Central memory CD8-positive, alpha-beta T cell (primary cell): ENCODE measurements around the gene SUSD4.

ENCODE experiments used
- ATAC-seq: fragments of 150-1000 bp; cut with Tn5 transposase; replicated peaks from 2 replicates; pipeline ENCODE4 v1.10.0; 2022; ENCODE audit warnings: mild to moderate bottlenecking, moderate FRiP score, moderate number of reproducible peaks; ENCODE audit not compliant: poor library complexity, severe bottlenecking; ENCODE audit errors: extremely low read depth
- DNase-seq, 2 donors: peaks; one replicate each; pipeline ENCODE4 v3.0.0; 2021; ENCODE audit warnings: low spot score in 2 of 2
- H3K27ac Mint-ChIP-seq: one replicate; pipeline ENCODE4 v1.8.0; 2022; ENCODE audit warnings: low read depth, mild to moderate bottlenecking, moderate library complexity, mixed read lengths
- H3K27me3 Mint-ChIP-seq: one replicate; pipeline ENCODE4 v1.8.0; 2022; ENCODE audit warnings: mixed read lengths
- H3K36me3 Mint-ChIP-seq: one replicate; pipeline ENCODE4 v1.8.0; 2022; ENCODE audit warnings: mild to moderate bottlenecking, moderate library complexity, mixed read lengths; ENCODE audit not compliant: insufficient read depth
- H3K4me1 Mint-ChIP-seq: one replicate; pipeline ENCODE4 v1.8.0; 2022; ENCODE audit warnings: mixed read lengths
- H3K4me3 Mint-ChIP-seq: one replicate; pipeline ENCODE4 v1.8.0; 2022; ENCODE audit warnings: mild to moderate bottlenecking, moderate library complexity, mixed read lengths
- H3K9me3 Mint-ChIP-seq: one replicate; pipeline ENCODE4 v1.8.0; 2022; ENCODE audit warnings: mixed read lengths

SUSD4 gene

GRCh38 chr1:223319398-223319797 lies 44.6 kb downstream of the SUSD4 start:
- Mint-ChIP-seq H3K27ac (no peak overlapping the region), H3K4me3 (no peak overlapping the region), H3K27me3 (peaks cover 44% of the 10 kb centered on the region), H3K36me3 (peaks cover 2% of the 10 kb centered on the region), H3K9me3 (no peaks in the 10 kb centered on the region), H3K4me1 (peaks cover 6% of the 10 kb centered on the region)
- DNase-seq (no peak), ATAC-seq (no peak)

DNA sequence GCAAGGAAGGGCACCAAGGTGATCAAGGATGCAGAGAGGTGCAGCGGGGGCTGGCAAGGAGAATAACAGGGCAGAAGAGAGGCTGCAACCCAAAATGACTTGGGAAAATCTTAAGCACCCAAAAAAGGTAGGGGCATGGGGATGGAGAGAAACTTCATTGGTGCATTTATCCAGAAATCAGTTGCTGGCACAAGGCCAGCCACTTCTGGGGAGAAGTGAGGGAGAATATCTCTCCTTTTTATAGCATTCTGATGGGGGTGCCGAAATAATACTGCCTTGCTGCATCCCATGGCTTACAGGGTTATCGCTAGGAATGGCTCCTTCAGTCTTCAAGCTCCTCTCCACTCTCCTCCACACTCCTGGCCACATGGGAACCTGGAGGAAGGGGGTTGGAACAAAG lies 47.9 kb downstream of the SUSD4 start:
- Mint-ChIP-seq H3K9me3 (no peaks in the 10 kb centered on the region), H3K27ac (no peak overlapping the region), H3K4me1 (no peaks in the 10 kb centered on the region), H3K4me3 (no peak overlapping the region), H3K27me3 (peaks cover 44% of the 10 kb centered on the region), H3K36me3 (peaks cover 2% of the 10 kb centered on the region)
- no peak for DNase-seq
- no peak for ATAC-seq

DNA sequence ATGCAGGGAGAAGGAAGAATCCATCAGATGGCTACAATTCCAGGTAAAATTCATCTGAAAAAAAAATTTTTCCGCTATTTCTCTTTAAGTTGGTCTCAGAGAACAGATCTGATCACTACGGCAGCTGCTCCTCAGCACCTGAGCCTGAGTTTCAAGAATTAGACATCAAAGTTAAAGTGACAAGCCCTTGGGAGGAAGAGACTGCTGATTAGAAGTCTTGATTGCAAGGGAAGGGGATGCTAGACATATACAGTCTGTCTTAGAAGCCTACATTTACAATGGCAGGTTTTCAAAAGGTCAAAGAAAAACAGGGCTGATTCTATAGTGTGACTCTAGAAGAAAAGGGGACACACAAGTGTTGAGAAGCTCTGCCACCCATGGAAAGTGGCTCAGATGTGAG lies 48.3 kb downstream of the SUSD4 start:
- peaks cover 39% of the 10 kb centered on the region for H3K27me3 Mint-ChIP-seq
- H3K9me3 Mint-ChIP-seq = no peaks in the 10 kb centered on the region
- no peak for ATAC-seq
- no peaks in the 10 kb centered on the region for H3K4me1 Mint-ChIP-seq
- no peak overlapping the region for H3K27ac Mint-ChIP-seq
- no peak for DNase-seq
- no peak overlapping the region for H3K4me3 Mint-ChIP-seq
- peaks cover 2% of the 10 kb centered on the region for H3K36me3 Mint-ChIP-seq

DNA sequence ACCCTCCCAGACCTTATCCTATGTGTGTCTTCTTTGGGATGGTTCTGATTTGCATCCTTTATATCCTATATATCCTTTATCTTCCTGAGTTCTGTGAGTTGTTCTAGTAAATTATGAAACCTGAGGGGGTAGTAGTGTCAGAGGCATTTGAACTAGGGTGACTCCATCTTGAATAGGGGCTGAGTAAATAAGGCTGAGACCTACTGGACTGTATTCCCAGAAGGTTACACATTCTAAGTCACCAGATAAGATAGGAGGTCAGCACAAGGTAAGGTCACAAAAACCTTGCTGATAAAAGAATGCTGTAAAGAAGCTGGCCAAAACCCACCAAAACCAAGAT lies 50.6 kb downstream of the SUSD4 start:
- Mint-ChIP-seq H3K4me3 (no peak overlapping the region), H3K27ac (no peak overlapping the region), H3K9me3 (no peaks in the 10 kb centered on the region), H3K4me1 (no peaks in the 10 kb centered on the region), H3K36me3 (peaks cover 2% of the 10 kb centered on the region), H3K27me3 (peaks cover 36% of the 10 kb centered on the region)
- ATAC-seq = no peak
- DNase-seq = no peak

GRCh38 chr1:223312705-223313414 lies 51.1 kb downstream of the SUSD4 start:
- ATAC-seq (no peak), DNase-seq (no peak)
- H3K4me3 Mint-ChIP-seq = no peak overlapping the region
- H3K4me1 Mint-ChIP-seq = no peaks in the 10 kb centered on the region
- H3K27ac Mint-ChIP-seq = no peak overlapping the region
- no peaks in the 10 kb centered on the region for H3K9me3 Mint-ChIP-seq
- peaks cover 36% of the 10 kb centered on the region for H3K27me3 Mint-ChIP-seq
- peaks cover 2% of the 10 kb centered on the region for H3K36me3 Mint-ChIP-seq

DNA sequence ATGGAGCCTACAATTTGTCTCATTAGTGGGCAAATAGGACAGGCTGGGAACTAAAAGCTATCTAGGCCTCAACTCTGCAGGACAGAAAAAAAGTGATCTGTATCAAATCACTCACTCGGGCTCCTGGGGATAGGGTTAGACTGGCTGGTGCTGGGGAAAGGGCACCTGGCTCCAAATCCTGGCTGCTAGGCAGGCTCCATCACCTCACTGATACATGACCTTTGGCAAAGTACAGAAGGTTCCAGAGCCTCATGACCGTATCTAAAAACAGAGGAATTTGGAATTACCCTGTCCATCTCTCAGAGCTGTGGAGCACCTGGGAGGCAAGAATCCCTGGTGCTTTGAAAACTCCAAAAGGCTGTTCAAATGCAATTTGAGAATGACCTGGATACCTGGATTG lies 51.7 kb downstream of the SUSD4 start:
- peaks cover 36% of the 10 kb centered on the region for H3K27me3 Mint-ChIP-seq
- ATAC-seq (no peak), DNase-seq (no peak)
- H3K36me3 Mint-ChIP-seq = peaks cover 2% of the 10 kb centered on the region
- H3K27ac Mint-ChIP-seq = no peak overlapping the region
- no peak overlapping the region for H3K4me3 Mint-ChIP-seq
- H3K9me3 Mint-ChIP-seq = no peaks in the 10 kb centered on the region
- no peaks in the 10 kb centered on the region for H3K4me1 Mint-ChIP-seq

- H3K9me3 Mint-ChIP-seq = no peaks in the 10 kb centered on the region
- H3K27me3 Mint-ChIP-seq = peaks cover 33% of the 10 kb centered on the region
- H3K36me3 Mint-ChIP-seq = peaks cover 2% of the 10 kb centered on the region
- H3K4me3 Mint-ChIP-seq = no peak overlapping the region
- H3K4me1 Mint-ChIP-seq = no peaks in the 10 kb centered on the region
- H3K27ac Mint-ChIP-seq = no peak overlapping the region
- DNase-seq (no peak), ATAC-seq (no peak)
These were observed 52.1 kb downstream of the SUSD4 start for GRCh38 chr1:223311826-223312225.

GRCh38 chr1:223308136-223308535 lies 55.8 kb downstream of the SUSD4 start:
- Mint-ChIP-seq H3K4me3 (no peak overlapping the region), H3K27me3 (peaks cover 6% of the 10 kb centered on the region), H3K4me1 (no peaks in the 10 kb centered on the region), H3K27ac (no peak overlapping the region), H3K9me3 (peaks cover 7% of the 10 kb centered on the region), H3K36me3 (peaks cover 2% of the 10 kb centered on the region)
- no peak for ATAC-seq
- no peak for DNase-seq

DNA sequence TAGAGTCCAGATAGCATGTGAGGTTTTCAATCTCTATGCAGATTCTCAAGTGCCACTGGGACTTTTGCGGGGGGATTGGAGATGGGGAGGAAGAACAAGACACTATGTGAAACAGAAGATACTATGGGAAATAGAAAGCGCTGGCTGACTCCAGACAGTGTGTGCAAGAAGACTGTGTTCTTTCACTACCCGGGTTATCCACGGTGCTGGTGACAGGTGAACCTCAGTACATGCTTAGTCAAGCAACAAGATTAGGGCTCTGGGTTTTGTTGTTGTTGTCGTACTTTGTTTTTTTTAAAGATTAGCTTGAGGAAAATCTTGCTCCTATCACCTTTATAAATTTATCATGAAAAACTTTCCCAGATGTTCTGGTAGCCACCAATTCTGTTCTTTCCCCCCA lies 56.4 kb downstream of the SUSD4 start:
- Mint-ChIP-seq H3K4me3 (no peak overlapping the region), H3K9me3 (peaks cover 11% of the 10 kb centered on the region), H3K36me3 (peaks cover 2% of the 10 kb centered on the region), H3K4me1 (no peaks in the 10 kb centered on the region), H3K27me3 (peaks cover under 1% of the 10 kb centered on the region), H3K27ac (no peak overlapping the region)
- ATAC-seq = no peak
- no peak for DNase-seq

DNA sequence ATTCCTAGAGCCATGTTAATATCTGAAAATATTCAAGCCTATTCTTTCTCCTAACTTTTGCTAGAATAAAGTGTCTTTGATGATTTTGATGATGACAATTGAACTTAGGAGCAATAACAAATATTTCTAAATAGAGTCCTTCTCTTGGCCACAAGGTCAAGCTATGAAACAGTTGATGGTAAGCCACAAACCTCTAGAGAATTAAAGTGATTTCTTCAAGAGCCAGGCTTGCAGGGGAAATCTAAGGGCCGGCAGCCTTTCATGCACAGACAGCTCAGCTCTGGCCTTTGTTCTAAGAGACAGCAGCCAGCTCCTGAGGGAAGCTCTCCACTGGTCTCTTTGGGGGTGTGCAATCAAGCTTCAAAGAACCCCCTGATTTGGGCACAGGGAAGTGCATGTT lies 59.0 kb downstream of the SUSD4 start:
- Mint-ChIP-seq H3K4me1 (no peaks in the 10 kb centered on the region), H3K36me3 (peaks cover 2% of the 10 kb centered on the region), H3K4me3 (no peak overlapping the region), H3K27me3 (no peaks in the 10 kb centered on the region), H3K9me3 (peaks cover 11% of the 10 kb centered on the region), H3K27ac (no peak overlapping the region)
- DNase-seq (no peak), ATAC-seq (no peak)

DNA sequence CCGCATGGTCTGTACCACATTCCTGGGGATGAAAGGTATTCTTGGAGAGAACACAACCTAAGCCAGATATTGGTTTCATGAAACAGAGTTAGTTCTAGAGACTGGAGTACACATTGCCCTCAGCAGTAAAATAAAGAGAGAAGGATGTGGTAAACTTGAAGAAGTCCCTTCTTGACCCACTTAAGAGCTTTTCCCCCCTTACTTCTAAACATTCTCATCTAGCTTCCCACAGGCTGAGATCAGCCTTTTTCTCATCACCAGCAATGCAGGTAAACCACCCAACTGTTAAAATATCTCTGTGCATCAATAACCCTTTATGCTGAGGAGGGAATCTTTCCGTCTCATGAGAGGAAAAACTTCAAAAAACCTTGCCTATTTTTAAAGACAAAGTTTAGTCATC lies 62.6 kb downstream of the SUSD4 start:
- ATAC-seq (no peak), DNase-seq (no peak)
- H3K27me3 Mint-ChIP-seq = no peaks in the 10 kb centered on the region
- no peak overlapping the region for H3K4me3 Mint-ChIP-seq
- H3K4me1 Mint-ChIP-seq = no peaks in the 10 kb centered on the region
- no peak overlapping the region for H3K27ac Mint-ChIP-seq
- H3K9me3 Mint-ChIP-seq = peaks cover 11% of the 10 kb centered on the region
- H3K36me3 Mint-ChIP-seq = peaks cover 2% of the 10 kb centered on the region

DNA sequence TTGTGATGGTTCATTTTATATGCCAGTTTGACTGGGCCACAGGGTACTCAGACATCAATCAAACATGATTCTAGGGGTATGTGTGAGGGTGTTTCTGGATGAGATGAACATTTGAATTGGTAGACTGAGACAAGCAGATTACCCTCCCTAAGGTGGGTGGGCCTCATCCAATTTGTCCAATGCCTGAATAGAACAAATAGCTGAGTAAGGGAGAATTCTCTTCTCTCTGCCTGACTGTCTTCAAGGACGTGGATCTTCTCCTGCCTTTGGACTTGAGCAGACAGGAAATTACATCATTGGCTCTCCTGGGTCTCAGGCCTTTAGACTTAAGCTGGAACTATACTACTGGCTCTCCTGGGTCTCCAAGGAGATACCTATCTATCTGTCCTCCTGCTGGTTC lies 64.4 kb downstream of the SUSD4 start:
- DNase-seq (no peak), ATAC-seq (no peak)
- Mint-ChIP-seq H3K27me3 (no peaks in the 10 kb centered on the region), H3K4me3 (no peak overlapping the region), H3K9me3 (peaks cover 11% of the 10 kb centered on the region), H3K36me3 (peaks cover 2% of the 10 kb centered on the region), H3K27ac (no peak overlapping the region), H3K4me1 (no peaks in the 10 kb centered on the region)

DNA sequence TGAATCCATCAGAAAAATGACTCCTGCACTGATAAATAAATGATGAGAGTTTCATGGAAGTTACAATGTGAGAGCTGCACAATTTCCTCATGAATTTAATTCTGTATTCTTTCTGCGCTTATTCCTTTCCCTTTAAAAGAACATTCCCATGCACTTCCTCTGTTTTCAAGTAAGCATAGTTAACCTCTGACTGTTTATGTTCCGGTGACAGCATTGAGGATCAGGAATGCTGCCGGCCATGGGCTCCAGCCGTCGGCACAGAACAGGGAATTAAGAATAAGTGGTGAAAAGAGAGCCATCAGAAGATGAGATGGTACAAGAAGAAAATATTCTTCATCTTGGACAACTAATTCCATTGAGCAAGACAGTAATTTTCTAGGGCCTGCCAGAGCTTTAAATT lies 65.3 kb downstream of the SUSD4 start:
- ATAC-seq = no peak
- Mint-ChIP-seq H3K4me3 (no peak overlapping the region), H3K9me3 (peaks cover 9% of the 10 kb centered on the region), H3K27ac (no peak overlapping the region), H3K36me3 (peaks cover 2% of the 10 kb centered on the region), H3K4me1 (no peaks in the 10 kb centered on the region), H3K27me3 (no peaks in the 10 kb centered on the region)
- DNase-seq = no peak

DNA sequence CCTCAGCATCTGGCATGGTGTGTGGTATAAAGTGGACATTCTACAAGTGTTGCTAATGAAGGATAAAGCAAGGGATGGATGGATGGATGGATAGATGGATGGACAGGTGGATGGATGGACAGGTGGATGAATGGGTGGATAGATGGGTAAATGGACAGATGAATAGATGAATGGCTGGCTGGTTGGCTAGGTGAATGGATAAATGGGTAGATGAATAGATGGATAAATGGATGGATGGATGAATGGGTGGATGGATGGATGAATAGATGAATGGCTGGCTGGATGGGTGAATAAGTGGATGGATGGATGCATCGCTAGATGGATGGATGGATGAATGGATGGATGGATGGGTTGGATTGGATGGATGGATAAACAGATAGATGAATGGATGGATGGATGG lies 66.2 kb downstream of the SUSD4 start:
- no peaks in the 10 kb centered on the region for H3K4me1 Mint-ChIP-seq
- H3K27me3 Mint-ChIP-seq = no peaks in the 10 kb centered on the region
- no peak overlapping the region for H3K4me3 Mint-ChIP-seq
- DNase-seq (no peak), ATAC-seq (no peak)
- no peak overlapping the region for H3K27ac Mint-ChIP-seq
- H3K9me3 Mint-ChIP-seq = peaks cover under 1% of the 10 kb centered on the region
- H3K36me3 Mint-ChIP-seq = no peaks in the 10 kb centered on the region
